Neural progenitor cell (in vitro differentiated cells): ENCODE data around the gene BGLAP.
"Not testable (repeated sequence)": the region's sequence is repeated elsewhere in the genome, so short reads cannot be mapped to it uniquely, and the experiment has no call there.

Source experiments
- CTCF ChIP-seq: fragments of 200-600 bp; sonication (generic); IDR thresholded peaks from 2 replicates; pipeline ENCODE4 v1.5.1; 2017; ENCODE audit warnings: antibody characterized with exemption, mild to moderate bottlenecking
- EZH2 ChIP-seq: fragments of 200-600 bp; sonication (generic); IDR thresholded peaks from 2 replicates; pipeline ENCODE4 v1.6.1; 2017; ENCODE audit warnings: antibody characterized with exemption, mild to moderate bottlenecking, moderate library complexity
- EZH2phosphoT487 ChIP-seq: fragments of 200-600 bp; sonication (generic); IDR thresholded peaks from 2 replicates; pipeline ENCODE4 v1.6.1; 2017; ENCODE audit warnings: antibody characterized with exemption

GRCh38 chr1:156216361-156217086 lies 25.5 kb upstream of the BGLAP start:
- not testable (repeated sequence) for TF ChIP-seq CTCF, EZH2phosphoT487, EZH2
